GM10266 (cell line): ENCODE results near the gene FGD6.
"Not testable (repeated sequence)": the region's sequence is repeated elsewhere in the genome, so short reads cannot be mapped to it uniquely, and the experiment has no call there.

Experiments used
- DNase-seq: peaks from one replicate; pipeline ENCODE4 v3.0.0; 2012; ENCODE audit errors: extremely low spot score
- TF ChIP-seq, protein P1 (sequence below): IDR thresholded peaks from 2 replicates; pipeline ENCODE4 v1.5.1; 2012; ENCODE audit warnings: mild to moderate bottlenecking, low read depth; ENCODE audit not compliant: control insufficient read depth, insufficient read depth; ENCODE audit errors: missing control alignments

The FGD6 gene

DNA sequence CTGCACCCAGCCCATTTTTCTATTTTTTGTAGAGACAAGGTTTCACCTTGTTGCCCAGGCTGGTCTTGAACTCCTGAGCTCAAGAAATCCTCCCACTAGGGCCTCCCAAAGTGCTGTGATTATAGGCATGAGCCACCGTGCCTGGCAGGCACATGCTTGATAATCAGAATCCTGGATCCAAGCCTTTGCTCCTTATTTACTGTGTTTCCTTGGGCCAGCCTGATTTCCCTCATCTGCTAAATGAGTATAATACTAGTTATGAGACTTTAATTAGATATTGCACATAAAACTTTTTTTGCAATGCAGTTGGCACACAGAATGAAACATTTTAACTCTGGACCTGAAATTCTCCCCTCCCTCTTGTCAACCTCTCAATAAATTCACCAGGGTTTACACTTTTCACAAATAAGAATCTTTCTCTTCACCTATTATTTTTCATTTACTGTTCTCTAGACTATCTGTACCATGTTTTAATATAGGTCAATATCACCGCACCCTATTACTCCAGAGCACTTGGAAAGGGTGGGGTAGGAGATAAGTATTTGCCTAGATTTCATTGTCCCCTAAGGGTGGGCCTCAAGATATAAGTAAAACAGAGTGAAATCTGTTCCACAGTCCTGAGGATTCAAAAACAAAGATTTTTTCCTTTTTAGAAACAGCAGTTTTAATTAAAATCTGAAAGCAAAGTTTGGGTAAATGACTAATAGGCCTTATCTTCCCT lies 74.7 kb downstream of the FGD6 start:
- TF ChIP-seq, protein P1, sequence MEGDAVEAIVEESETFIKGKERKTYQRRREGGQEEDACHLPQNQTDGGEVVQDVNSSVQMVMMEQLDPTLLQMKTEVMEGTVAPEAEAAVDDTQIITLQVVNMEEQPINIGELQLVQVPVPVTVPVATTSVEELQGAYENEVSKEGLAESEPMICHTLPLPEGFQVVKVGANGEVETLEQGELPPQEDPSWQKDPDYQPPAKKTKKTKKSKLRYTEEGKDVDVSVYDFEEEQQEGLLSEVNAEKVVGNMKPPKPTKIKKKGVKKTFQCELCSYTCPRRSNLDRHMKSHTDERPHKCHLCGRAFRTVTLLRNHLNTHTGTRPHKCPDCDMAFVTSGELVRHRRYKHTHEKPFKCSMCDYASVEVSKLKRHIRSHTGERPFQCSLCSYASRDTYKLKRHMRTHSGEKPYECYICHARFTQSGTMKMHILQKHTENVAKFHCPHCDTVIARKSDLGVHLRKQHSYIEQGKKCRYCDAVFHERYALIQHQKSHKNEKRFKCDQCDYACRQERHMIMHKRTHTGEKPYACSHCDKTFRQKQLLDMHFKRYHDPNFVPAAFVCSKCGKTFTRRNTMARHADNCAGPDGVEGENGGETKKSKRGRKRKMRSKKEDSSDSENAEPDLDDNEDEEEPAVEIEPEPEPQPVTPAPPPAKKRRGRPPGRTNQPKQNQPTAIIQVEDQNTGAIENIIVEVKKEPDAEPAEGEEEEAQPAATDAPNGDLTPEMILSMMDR: no peak
- no peak for DNase-seq

DNA sequence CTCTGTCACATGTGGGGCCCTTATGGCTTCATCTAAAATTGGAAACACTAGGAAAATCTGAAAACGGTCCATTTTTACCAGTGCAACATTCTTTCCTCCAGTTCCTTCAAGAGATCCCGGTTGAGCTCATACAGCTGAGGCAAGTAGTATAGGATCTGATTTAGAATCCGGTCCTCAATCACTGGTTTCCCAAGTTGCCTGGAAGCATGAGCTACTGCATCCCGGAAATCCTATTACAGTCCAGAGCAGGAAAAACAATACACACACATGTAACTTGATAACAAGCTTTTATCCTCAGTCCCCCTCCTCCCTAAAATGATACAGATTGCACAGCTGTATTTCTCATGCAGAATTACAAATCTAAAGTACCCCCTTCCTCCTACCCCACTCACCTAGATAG lies 76.0 kb downstream of the FGD6 start:
- no peak for DNase-seq
- TF ChIP-seq, protein P1: no peak

DNA sequence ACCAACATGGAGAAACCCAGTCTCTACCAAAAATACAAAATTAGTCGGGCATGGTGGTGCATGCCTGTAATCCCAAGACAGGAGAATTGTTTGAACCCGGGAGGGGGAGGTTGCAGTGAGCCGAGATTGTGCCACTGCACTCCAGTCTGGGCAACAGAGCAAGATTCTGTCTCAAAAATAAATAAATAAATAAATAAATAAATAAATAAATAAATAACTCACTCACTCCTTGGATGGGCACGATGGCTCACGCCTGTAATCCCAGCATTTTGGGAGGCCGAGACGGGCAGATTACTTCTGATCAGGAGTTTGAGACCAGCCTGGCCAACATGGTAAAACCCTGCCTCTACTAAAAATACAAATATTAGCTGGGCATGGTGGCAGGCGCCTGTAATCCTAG lies 79.2 kb downstream of the FGD6 start:
- not testable (repeated sequence) for DNase-seq

DNA sequence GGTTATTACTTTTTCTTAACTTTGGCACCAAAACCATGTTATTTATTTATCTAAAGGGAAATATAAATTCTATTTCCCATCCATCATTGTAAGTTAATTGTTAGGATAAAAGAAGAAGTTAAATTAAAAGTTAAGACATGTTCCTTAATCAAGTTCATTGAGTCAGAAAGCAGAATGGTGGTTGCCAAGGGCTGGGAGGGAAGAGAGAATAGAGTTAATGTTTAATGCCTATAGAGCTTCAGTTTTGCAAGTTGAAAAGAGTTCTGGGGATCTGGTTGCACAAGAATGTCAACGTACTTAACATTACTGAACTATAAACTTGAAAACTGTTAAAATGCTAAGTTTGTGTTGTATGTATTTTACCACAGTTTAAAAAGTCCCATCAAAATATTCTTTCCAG lies 80.7 kb downstream of the FGD6 start:
- TF ChIP-seq, protein P1: no peak
- DNase-seq: no peak

DNA sequence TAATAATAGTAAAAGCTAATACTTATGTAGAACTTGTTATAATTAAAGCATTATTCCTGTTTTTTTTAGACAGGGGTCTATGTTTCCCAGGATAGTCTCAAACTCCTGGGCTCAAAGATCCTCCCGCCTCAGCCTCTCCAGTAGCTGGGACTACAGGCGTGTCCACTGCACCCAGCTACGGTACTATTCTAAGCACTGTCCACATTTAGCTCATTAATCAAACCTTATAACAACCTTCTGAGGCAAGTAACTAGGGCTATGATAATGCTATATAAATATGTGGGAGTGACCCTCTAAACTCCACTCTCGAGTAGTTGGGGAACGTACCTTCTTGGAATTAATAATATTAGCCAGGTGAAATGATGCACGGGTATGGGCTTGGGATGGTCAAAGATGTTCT lies 83.2 kb downstream of the FGD6 start:
- TF ChIP-seq, protein P1: no peak
- DNase-seq: no peak

DNA sequence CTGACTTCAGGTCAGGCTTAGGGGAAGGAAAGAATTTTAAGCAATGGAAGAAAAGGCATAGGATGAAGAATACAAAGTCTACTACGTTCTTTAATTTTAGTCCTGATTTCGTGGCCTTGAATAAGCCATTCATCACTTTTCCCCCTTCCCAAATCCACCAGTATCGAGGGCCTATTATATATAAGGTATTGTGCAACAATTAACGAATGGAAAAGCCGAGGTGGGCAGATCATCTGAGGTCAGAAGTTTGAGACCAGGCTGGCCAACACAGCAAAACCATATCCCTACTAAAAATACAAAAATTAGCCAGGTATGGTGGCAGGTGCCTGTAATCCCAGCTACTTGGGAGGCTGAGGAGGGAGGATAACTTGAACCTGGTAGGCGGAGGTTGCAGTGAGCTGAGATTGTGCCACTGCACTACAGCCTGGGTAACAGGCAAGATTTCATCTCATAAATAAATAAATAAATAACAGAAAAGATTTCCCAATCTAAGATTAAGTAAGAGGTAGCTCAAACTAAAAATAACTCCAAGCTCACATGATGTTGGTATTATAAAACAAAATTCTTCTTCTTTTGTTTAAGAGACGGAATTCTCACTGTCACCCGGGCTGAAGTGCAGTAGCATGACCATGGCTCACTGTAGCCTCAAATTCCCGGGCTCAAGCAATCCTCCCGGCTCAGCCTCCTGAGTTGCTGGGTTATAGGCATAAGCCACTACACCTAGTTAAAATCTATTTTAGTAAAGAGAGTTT lies 85.5 kb downstream of the FGD6 start:
- DNase-seq: no peak
- TF ChIP-seq, protein P1: no peak

DNA sequence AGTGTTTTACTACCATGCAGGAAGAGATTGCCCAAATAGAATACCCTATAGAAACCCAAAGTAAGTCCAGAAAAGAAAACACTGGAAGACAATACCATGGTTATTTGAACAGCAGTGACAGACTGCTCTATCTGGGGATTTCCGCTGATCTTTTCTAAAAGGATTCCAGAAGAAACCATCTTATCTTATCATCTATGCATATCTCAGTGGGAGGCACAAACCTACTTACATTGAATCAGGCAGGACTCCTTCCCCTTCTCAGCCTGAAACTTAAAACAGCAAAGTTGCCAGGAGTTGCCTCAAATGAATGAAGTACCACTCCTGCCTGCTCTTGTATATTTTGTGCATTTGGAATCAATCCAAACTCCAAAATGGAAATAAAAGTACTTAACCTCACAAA lies 87.2 kb downstream of the FGD6 start:
- TF ChIP-seq, protein P1: no peak
- no peak for DNase-seq
